Mesothelial cell of epicardium (in vitro differentiated cells): ENCODE results near the gene GREM2. TPM values are rescaled to one million over a fixed set of nuclear protein-coding genes. Genes with fewer than 3 reads are reported as not detected.

ENCODE experiments used
- DNase-seq, 2 experiments: peaks; one replicate each; pipeline ENCODE4 v3.0.0; 2021; ENCODE audit warnings: low spot score in 2 of 2; ENCODE audit not compliant: unreplicated experiment in 2 of 2
- H3K27ac Mint-ChIP-seq: 2 replicates; pipeline ENCODE4 v1.8.0; 2021; ENCODE audit warnings: mixed read lengths
- H3K27me3 Mint-ChIP-seq: 2 replicates; pipeline ENCODE4 v1.8.0; 2021; ENCODE audit warnings: low read depth, mixed read lengths
- H3K36me3 Mint-ChIP-seq: 2 replicates; pipeline ENCODE4 v1.8.0; 2021; ENCODE audit warnings: mixed read lengths
- H3K4me1 Mint-ChIP-seq: 2 replicates; pipeline ENCODE4 v1.8.0; 2021; ENCODE audit warnings: mixed read lengths
- H3K4me3 Mint-ChIP-seq: 2 replicates; pipeline ENCODE4 v1.8.0; 2021; ENCODE audit warnings: mild to moderate bottlenecking, moderate library complexity, mixed read lengths
- H3K9me3 Mint-ChIP-seq: 2 replicates; pipeline ENCODE4 v1.8.0; 2021; ENCODE audit warnings: mixed read lengths
- CTCF ChIP-seq: fragments of 200-600 bp; sonication (generic); IDR thresholded peaks from one replicate; pipeline ENCODE4 v1.5.0; 2021; ENCODE audit warnings: antibody characterized with exemption; ENCODE audit not compliant: unreplicated experiment
- total RNA-seq: library from RNA; stranded (reverse); gene quantifications from 3 replicates; pipeline ENCODE4 v1.2.1, GENCODE V29; 2021

Gene GREM2
- total RNA-seq, 1 donor from 2014 or later = 0.16 TPM

- Mint-ChIP-seq H3K27me3 (no peaks in the 10 kb centered on the region), H3K4me1 (peaks cover 6% of the 10 kb centered on the region), H3K9me3 (peaks cover 4% of the 10 kb centered on the region), H3K27ac (no peak overlapping the region), H3K36me3 (no peaks in the 10 kb centered on the region), H3K4me3 (no peak overlapping the region)
- no peak for DNase-seq
- TF ChIP-seq CTCF = no peak
Measured at GRCh38 chr1:240496356-240496755, 115.6 kb downstream of the GREM2 start.

- TF ChIP-seq CTCF = no peak
- no peaks in the 10 kb centered on the region for H3K36me3 Mint-ChIP-seq
- H3K4me3 Mint-ChIP-seq = no peak overlapping the region
- H3K27ac Mint-ChIP-seq = no peak overlapping the region
- DNase-seq = no peak
- H3K4me1 Mint-ChIP-seq = peaks cover 9% of the 10 kb centered on the region
- H3K27me3 Mint-ChIP-seq = no peaks in the 10 kb centered on the region
- peaks cover 4% of the 10 kb centered on the region for H3K9me3 Mint-ChIP-seq
Measured at GRCh38 chr1:240495601-240496000, 116.4 kb downstream of the GREM2 start.

GRCh38 chr1:240492832-240493440 is 119.0 kb downstream of the GREM2 start:
- no peaks in the 10 kb centered on the region for H3K36me3 Mint-ChIP-seq
- H3K4me1 Mint-ChIP-seq = peaks cover 5% of the 10 kb centered on the region
- H3K27ac Mint-ChIP-seq = no peak overlapping the region
- H3K9me3 Mint-ChIP-seq = peaks cover 4% of the 10 kb centered on the region
- TF ChIP-seq CTCF = peak; percentile 33
- H3K4me3 Mint-ChIP-seq = peak overlapping the region; percentile 55
- no peaks in the 10 kb centered on the region for H3K27me3 Mint-ChIP-seq
- DNase-seq = peak; percentile 25 to 44

- Mint-ChIP-seq H3K27ac (no peak overlapping the region), H3K27me3 (no peaks in the 10 kb centered on the region), H3K36me3 (no peaks in the 10 kb centered on the region), H3K4me1 (peaks cover 3% of the 10 kb centered on the region), H3K9me3 (peaks cover 4% of the 10 kb centered on the region), H3K4me3 (no peak overlapping the region)
- no peak for DNase-seq
- TF ChIP-seq CTCF = no peak
Measured at GRCh38 chr1:240491796-240492195, 120.2 kb downstream of the GREM2 start.

GRCh38 chr1:240491156-240491555 is 120.8 kb downstream of the GREM2 start:
- no peak for DNase-seq
- peaks cover under 1% of the 10 kb centered on the region for H3K9me3 Mint-ChIP-seq
- no peak overlapping the region for H3K27ac Mint-ChIP-seq
- peaks cover 3% of the 10 kb centered on the region for H3K4me1 Mint-ChIP-seq
- H3K27me3 Mint-ChIP-seq = no peaks in the 10 kb centered on the region
- H3K36me3 Mint-ChIP-seq = no peaks in the 10 kb centered on the region
- H3K4me3 Mint-ChIP-seq = no peak overlapping the region
- TF ChIP-seq CTCF = no peak

GRCh38 chr1:240487493-240487892 is 124.5 kb downstream of the GREM2 start:
- TF ChIP-seq CTCF = no peak
- no peaks in the 10 kb centered on the region for H3K36me3 Mint-ChIP-seq
- no peak for DNase-seq
- peaks cover 8% of the 10 kb centered on the region for H3K4me1 Mint-ChIP-seq
- no peak overlapping the region for H3K4me3 Mint-ChIP-seq
- no peaks in the 10 kb centered on the region for H3K9me3 Mint-ChIP-seq
- H3K27me3 Mint-ChIP-seq = no peaks in the 10 kb centered on the region
- H3K27ac Mint-ChIP-seq = no peak overlapping the region
